ENCODE results near the gene TTC23.

The TTC23 gene

GRCh38 chr15:99140590-99140989 lies 108.8 kb downstream of the TTC23 start:
- no peak for DNase-seq (ENCODE audit: extremely low read depth in 1 of 2, low read depth in 1 of 2)

GRCh38 chr15:99139276-99139675 lies 110.1 kb downstream of the TTC23 start:
- DNase-seq (ENCODE audit: extremely low read depth in 1 of 2, low read depth in 1 of 2) = no peak

GRCh38 chr15:99138491-99138982 lies 110.8 kb downstream of the TTC23 start:
- DNase-seq (ENCODE audit: extremely low read depth in 1 of 2, low read depth in 1 of 2) = no peak

GRCh38 chr15:99137877-99138276 lies 111.5 kb downstream of the TTC23 start:
- no peak for DNase-seq (ENCODE audit: extremely low read depth in 1 of 2, low read depth in 1 of 2)

- DNase-seq (ENCODE audit: extremely low read depth in 1 of 2, low read depth in 1 of 2) = no peak
Measured at GRCh38 chr15:99137111-99137546, 112.3 kb downstream of the TTC23 start.

- DNase-seq (ENCODE audit: extremely low read depth in 1 of 2, low read depth in 1 of 2) = no peak
Measured at GRCh38 chr15:99135194-99135593, 114.2 kb downstream of the TTC23 start.

GRCh38 chr15:99134317-99134821 lies 115.0 kb downstream of the TTC23 start:
- DNase-seq (ENCODE audit: extremely low read depth in 1 of 2, low read depth in 1 of 2) = no peak

GRCh38 chr15:99132634-99133287 lies 116.6 kb downstream of the TTC23 start:
- no peak for DNase-seq (ENCODE audit: extremely low read depth in 1 of 2, low read depth in 1 of 2)

- DNase-seq (ENCODE audit: extremely low read depth in 1 of 2, low read depth in 1 of 2) = no peak
Measured at GRCh38 chr15:99132122-99132521, 117.3 kb downstream of the TTC23 start.

GRCh38 chr15:99131441-99132023 lies 117.8 kb downstream of the TTC23 start:
- DNase-seq (ENCODE audit: extremely low read depth in 1 of 2, low read depth in 1 of 2) = no peak

GRCh38 chr15:99130765-99131440 lies 118.5 kb downstream of the TTC23 start:
- DNase-seq (ENCODE audit: extremely low read depth in 1 of 2, low read depth in 1 of 2) = no peak

- no peak for DNase-seq (ENCODE audit: extremely low read depth in 1 of 2, low read depth in 1 of 2)
Measured at GRCh38 chr15:99130314-99130713, 119.1 kb downstream of the TTC23 start.

- no peak for DNase-seq (ENCODE audit: extremely low read depth in 1 of 2, low read depth in 1 of 2)
Measured at GRCh38 chr15:99129644-99130043, 119.7 kb downstream of the TTC23 start.

- DNase-seq (ENCODE audit: extremely low read depth in 1 of 2, low read depth in 1 of 2) = no peak
Measured at GRCh38 chr15:99128411-99128810, 121.0 kb downstream of the TTC23 start.

- DNase-seq (ENCODE audit: extremely low read depth in 1 of 2, low read depth in 1 of 2) = no peak
Measured at GRCh38 chr15:99127773-99128172, 121.6 kb downstream of the TTC23 start.

- no peak for DNase-seq (ENCODE audit: extremely low read depth in 1 of 2, low read depth in 1 of 2)
Measured at GRCh38 chr15:99126930-99127329, 122.5 kb downstream of the TTC23 start.

GRCh38 chr15:99126131-99126588 lies 123.2 kb downstream of the TTC23 start:
- no peak for DNase-seq (ENCODE audit: extremely low read depth in 1 of 2, low read depth in 1 of 2)

GRCh38 chr15:99125061-99125891 lies 124.1 kb downstream of the TTC23 start:
- DNase-seq (ENCODE audit: extremely low read depth in 1 of 2, low read depth in 1 of 2) = no peak

GRCh38 chr15:99124641-99125040 lies 124.7 kb downstream of the TTC23 start:
- no peak for DNase-seq (ENCODE audit: extremely low read depth in 1 of 2, low read depth in 1 of 2)

GRCh38 chr15:99123713-99124451 lies 125.5 kb downstream of the TTC23 start:
- no peak for DNase-seq (ENCODE audit: extremely low read depth in 1 of 2, low read depth in 1 of 2)

Measured in activated CD8-positive, alpha-beta memory T cell treated with anti-CD3 and anti-CD28 coated beads for 1 hour (primary cell).